ENCODE data around the gene TUFM.
"Not testable (repeated sequence)": the region's sequence is repeated elsewhere in the genome, so short reads cannot be mapped to it uniquely, and the experiment has no call there.

The TUFM gene

DNA sequence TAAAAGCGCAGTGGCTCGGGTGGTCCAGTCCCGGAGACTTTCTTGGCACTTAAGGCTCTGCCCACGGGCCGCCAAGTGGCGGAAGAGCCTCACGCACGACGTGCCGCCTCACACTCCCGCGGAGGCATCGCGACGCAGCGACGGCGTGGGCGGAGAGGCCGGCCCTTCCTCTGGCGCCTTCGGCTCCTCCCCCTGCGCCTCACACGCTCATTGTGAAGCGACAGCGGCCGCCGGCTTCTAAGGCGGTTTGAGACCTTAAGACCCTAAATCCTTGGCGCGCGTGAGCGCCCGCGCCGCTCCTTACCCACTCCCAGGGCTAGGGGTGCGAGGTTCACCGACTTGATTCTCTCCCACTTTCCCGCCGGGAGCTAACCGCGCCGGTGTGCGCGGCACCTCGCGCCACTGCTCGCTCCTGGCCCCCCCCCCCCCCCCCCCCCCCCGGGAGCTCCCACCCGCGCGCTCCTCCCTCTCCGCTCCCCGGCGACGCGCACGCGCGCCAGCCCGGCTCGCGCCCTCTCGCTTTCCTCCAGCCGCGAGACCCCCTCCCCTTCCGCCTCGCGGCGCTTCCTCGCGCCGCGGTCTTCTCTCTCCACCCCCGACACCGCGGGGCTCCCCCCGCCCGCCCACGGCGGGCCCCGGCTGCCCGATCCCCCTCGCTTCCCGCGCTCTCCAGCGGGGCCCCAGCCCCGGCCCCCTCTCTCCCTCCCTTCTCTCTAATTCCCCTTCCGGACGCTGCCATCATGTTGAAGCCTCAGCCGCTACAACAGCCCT is 23.4 kb downstream of the TUFM start, which contains the start of gene ATXN2L:
TSS of gene ATXN2L (plus strand) at position 480 of the 771 bp plus-strand sequence. CDS start at position 741, 261 bp downstream.
- Mint-ChIP-seq H3K9me3 (no peaks in the 10 kb centered on the region), H3K27ac (peak within 1 kb of the TSS; percentile 98), H3K36me3 (peaks cover 48% of the 10 kb centered on the region), H3K4me3 (peak within 1 kb of the TSS; percentile 95), H3K4me1 (peaks cover 43% of the 10 kb centered on the region), H3K27me3 (peaks cover 4% of the 10 kb centered on the region)
- DNase-seq = peak; percentile 94
- CTCF ChIA-PET = interaction anchor here (1.4 kb wide), 1 partner anchor 123 kb away, joined by 4 read pairs; no protein-coding TSS in a partner anchor

DNA sequence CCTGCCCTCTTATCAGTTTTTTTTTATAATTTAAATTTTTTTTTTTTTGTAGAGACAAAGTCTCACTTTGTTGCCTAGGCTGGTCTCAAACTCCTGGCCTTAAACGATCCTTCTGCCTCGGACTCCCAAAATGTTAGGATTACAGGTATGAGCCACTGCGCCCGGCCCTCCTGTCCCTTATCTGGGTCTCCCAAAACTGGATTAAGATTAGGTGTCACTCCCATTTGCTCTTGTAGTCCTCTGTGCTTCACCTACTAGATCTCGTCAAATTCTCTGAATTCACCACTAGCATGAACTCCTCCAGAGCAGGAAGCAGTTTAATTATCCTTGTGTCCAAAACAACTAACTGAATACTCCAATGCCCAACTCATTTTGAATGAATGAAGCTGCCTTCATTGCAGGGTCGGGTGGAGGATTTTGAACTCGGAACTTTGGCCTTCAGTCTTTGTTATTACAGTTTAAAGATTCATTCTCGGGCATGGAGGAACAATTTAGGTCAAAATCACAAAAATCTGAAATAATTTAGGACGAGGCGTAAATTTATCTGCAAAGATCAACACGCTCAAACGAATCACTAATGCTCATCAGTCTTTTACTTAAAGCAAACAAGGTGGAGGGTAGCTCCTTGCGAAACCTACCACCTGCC is 24.2 kb downstream of the TUFM start:
- CTCF ChIA-PET = interaction anchor here (1.4 kb wide), 1 partner anchor 123 kb away, joined by 4 read pairs; no protein-coding TSS in a partner anchor
- Mint-ChIP-seq H3K27me3 (peaks cover 4% of the 10 kb centered on the region), H3K36me3 (peaks cover 41% of the 10 kb centered on the region), H3K27ac (peak overlapping the region; percentile 87), H3K4me3 (peak overlapping the region; percentile 82), H3K4me1 (peaks cover 43% of the 10 kb centered on the region), H3K9me3 (no peaks in the 10 kb centered on the region)
- no peak for DNase-seq

DNA sequence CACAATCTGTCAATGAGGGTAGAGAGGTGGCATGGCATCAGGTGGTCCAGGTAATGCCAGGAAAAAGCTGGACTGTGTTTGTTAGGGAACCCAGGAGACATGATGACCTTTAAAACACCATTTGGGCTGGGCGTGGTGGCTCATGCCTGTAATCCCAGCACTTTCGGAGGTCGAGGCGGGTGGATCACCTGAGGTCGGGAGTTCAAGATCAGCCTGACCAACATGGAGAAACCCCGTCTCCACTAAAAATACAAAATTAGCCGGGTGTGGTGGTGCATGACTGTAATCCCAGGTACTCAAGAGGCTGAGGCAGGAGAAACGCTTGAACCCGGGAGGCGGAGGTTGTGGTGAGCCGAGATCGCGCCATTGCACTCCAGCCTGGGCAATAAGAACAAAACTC is 25.6 kb downstream of the TUFM start:
- H3K9me3 Mint-ChIP-seq, DNase-seq, H3K4me3 Mint-ChIP-seq, CTCF ChIA-PET, H3K27me3 Mint-ChIP-seq: not testable (repeated sequence)
- peak overlapping the region; percentile 42 for H3K27ac Mint-ChIP-seq
- peaks cover 30% of the 10 kb centered on the region for H3K36me3 Mint-ChIP-seq
- H3K4me1 Mint-ChIP-seq = peaks cover 30% of the 10 kb centered on the region

DNA sequence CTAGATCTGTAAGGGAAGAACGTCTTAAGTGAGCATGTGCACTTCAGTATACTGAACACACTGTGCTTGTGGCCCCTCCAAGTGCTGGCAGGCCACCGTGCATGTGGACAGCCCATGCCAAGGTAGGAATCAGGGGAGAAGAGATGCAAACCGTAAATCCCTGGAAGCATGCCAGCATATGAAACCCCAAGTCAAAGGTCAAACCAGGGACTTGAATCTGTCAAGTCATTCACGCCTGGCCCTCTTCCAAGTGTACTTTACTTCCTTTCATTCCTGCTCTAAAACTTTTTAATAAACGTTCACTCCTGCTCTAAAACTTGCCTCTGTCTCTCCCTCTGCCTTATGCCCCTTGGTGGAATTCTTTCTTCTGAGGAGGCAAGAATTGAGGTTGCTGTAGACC is 26.1 kb downstream of the TUFM start:
- H3K4me1 Mint-ChIP-seq = peaks cover 24% of the 10 kb centered on the region
- H3K4me3 Mint-ChIP-seq = no peak overlapping the region
- peaks cover 3% of the 10 kb centered on the region for H3K9me3 Mint-ChIP-seq
- no peak for DNase-seq
- H3K27ac Mint-ChIP-seq = no peak overlapping the region
- peaks cover 25% of the 10 kb centered on the region for H3K36me3 Mint-ChIP-seq
- CTCF ChIA-PET = no interaction called here
- H3K27me3 Mint-ChIP-seq = peaks cover 4% of the 10 kb centered on the region

DNA sequence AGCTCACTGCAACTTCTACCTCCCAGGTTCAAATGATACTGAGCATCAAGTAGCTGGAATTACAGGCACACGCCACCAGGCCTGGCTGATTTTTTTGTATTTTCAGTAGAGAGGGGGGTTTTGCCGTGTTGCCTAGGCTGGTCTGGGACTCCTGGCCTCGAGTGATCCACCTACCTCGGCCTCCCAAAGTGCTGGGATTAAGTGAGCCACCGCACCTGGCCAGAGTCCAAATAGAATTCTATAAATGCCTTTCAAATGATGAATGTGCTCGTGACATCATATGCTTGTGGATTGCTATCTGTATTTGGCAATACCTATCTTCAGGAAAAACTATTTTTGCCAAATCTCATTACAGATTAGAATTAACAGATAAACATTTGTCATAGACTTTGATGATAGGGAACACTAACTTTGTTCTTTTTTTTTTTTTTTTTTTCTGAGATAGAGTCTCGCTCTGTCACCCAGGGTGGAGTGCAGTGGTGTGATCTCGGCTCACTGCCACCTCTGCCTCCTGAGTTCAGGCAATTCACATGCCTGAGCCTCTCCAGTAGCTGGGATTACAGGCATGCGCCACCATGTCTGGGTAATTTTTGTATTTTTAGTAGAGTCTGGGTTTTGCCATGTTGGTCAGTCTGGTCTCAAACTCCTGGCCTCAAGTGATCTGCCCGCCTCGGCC is 38.6 kb downstream of the TUFM start:
- H3K4me1 Mint-ChIP-seq, CTCF ChIA-PET, H3K36me3 Mint-ChIP-seq, H3K9me3 Mint-ChIP-seq, H3K4me3 Mint-ChIP-seq, H3K27me3 Mint-ChIP-seq, DNase-seq, H3K27ac Mint-ChIP-seq: not testable (repeated sequence)

DNA sequence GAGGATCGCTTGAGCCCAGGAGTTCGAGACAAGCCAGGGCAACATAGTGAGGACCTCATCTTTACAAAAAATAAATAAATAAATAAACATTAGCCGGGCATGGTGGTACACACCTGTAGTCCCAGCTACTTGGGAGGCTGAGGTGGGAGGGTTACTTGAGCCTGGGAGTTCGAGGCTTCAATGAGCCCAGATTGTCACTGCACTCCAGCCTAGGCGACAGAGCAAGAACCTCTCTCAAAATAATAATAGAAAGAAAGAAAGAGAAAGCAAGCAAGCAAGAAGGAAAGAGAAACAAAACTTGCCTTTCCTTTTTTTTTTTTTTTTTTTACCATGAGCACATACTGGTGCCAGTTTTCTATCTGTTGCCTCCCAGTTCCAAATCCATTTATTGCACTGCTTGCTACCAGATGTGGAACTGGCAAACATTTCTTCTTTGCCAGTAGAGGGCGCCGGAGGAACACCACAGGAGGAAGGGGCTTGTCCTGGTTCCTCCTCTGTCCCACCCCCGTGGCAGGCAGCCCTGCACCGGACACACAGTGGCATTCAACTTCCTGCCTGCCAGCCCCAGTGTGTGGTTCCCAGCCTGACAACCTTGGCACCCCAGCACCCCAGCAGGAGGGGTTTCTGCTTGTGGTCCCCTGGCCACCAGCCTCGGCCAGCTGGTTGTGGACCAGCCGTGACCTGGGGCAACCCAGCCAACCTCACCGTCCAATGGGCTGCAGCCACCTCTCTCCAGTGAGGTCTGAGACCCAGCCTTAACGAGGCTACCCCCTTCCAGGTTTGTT is 43.7 kb downstream of the TUFM start:
- H3K4me1 Mint-ChIP-seq, H3K36me3 Mint-ChIP-seq, H3K9me3 Mint-ChIP-seq, CTCF ChIA-PET, H3K27me3 Mint-ChIP-seq: not testable (repeated sequence)
- DNase-seq = peak; percentile 76
- H3K4me3 Mint-ChIP-seq = peak overlapping the region; percentile 70
- peak overlapping the region; percentile 70 for H3K27ac Mint-ChIP-seq

All from activated naive CD4-positive, alpha-beta T cell treated with anti-CD3 and anti-CD28 coated beads, Interleukin-2, amount 10 ng/mL, durations not matched to agents 7 days and 5 days (primary cell).